ENCODE data around the gene GAST. TPM values are rescaled to one million over a fixed set of nuclear protein-coding genes. Genes with fewer than 3 reads are reported as not detected.
A peak's percentile ranks its signal among the peaks of the same experiment; 100 is the strongest.

The GAST gene
- total and polyA plus RNA-seq, 9 of the 15 experiments (the other 6 are each of a cell fraction or from before 2014, with no cell fraction given): not detected

DNA sequence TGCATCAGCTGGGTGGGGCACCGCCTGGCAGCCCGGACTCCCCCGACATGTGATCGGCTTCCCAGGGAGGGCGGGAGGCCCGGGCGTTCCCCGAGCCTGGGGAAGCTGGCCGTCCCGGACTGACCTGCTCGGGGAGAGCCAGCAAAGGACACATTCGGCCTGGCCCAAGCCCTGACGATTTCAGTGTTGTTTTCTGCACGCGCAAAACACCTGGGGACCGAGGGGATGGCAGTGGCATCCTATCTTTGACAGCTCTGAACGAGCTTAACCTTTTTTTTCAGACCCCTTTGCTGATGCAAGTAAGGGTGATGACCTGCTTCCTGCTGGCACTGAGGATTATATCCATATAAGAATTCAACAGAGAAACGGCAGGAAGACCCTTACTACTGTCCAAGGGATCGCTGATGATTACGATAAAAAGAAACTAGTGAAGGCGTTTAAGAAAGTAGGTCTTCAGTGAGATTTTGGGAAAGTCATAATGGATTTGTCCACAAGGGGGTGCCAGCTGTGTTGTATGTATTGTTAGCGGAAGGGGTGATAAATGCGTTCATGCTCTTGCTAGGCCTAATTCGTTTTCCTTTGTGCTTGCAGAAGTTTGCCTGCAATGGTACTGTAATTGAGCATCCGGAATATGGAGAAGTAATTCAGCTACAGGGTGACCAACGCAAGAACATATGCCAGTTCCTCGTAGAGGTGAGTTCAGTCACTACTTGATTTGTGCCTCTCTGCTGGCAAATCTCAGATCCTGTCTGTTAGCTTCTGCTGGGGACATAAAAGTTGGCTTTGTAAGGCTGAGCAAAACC lies 22.4 kb upstream of the GAST start (continued):
- 0 out of 2 replicates have a peak, but pooled peaks have one; percentile 9 for TF ChIP-seq LEF1 (IDR thresholded peaks at IDR 0.05)

GRCh38 chr17:41690497-41690896 lies 21.6 kb upstream of the GAST start:
- no TSS peak for BruUV-seq (replicated peaks)
- peak overlapping the region in 1 of 2 experiments; percentile 91; a peak in 2 of 4 replicates for H3K9ac ChIP-seq (ENCODE audit: insufficient read depth in 1 of 2, low read depth in 2 of 2, low read length in 2 of 2)
- peak overlapping the region; percentile 92 for H3K27ac ChIP-seq (ENCODE audit: extremely low read depth, low read depth, low read length)
- TF ChIP-seq POLR2A (conservative IDR thresholded peaks at IDR 0.05) (no peak), ZNF282 (CRISPR knock-in tag; IDR thresholded peaks at IDR 0.05) (no peak), EZH2 (IDR thresholded peaks at IDR 0.05; ENCODE audit: borderline replicate concordance, low read depth, low read length) (no peak), SMC3 (conservative IDR thresholded peaks at IDR 0.05; ENCODE audit: insufficient read depth, low read depth, low read length) (no peak), RBFOX2 (IDR thresholded peaks at IDR 0.05; ENCODE audit: low read depth, low read length) (peak; percentile 56), MTA1 (IDR thresholded peaks at IDR 0.05; ENCODE audit: borderline replicate concordance) (no peak), PCBP1 (IDR thresholded peaks at IDR 0.05; ENCODE audit: low read depth, low read length, poor library complexity, severe bottlenecking) (no peak), THRB (CRISPR knock-in tag; conservative IDR thresholded peaks at IDR 0.05) (0 out of 2 replicates have a peak, but pooled peaks have one; percentile 4), MTA3 (IDR thresholded peaks at IDR 0.05; ENCODE audit: borderline replicate concordance) (no peak), PPARD (CRISPR knock-in tag; IDR thresholded peaks at IDR 0.05) (no peak), SMAD3 (CRISPR knock-in tag; conservative IDR thresholded peaks at IDR 0.05) (0 out of 2 replicates have a peak, but pooled peaks have one; percentile 52), ZNF174 (CRISPR knock-in tag; IDR thresholded peaks at IDR 0.05) (no peak), POLR2G (IDR thresholded peaks at IDR 0.05; ENCODE audit: low read depth, low read length) (0 out of 2 replicates have a peak, but pooled peaks have one; percentile 33), TAF15 (IDR thresholded peaks at IDR 0.05; ENCODE audit: low read depth, low read length) (no peak), PHB (CRISPR knock-in tag; IDR thresholded peaks at IDR 0.05) (no peak), CAMTA2 (CRISPR knock-in tag; conservative IDR thresholded peaks at IDR 0.05) (no peak)
- TF ChIP-seq, protein P1, sequence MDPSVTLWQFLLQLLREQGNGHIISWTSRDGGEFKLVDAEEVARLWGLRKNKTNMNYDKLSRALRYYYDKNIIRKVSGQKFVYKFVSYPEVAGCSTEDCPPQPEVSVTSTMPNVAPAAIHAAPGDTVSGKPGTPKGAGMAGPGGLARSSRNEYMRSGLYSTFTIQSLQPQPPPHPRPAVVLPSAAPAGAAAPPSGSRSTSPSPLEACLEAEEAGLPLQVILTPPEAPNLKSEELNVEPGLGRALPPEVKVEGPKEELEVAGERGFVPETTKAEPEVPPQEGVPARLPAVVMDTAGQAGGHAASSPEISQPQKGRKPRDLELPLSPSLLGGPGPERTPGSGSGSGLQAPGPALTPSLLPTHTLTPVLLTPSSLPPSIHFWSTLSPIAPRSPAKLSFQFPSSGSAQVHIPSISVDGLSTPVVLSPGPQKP (CRISPR knock-in tag; IDR thresholded peaks at IDR 0.05): no peak
- TF ChIP-seq, protein P2, sequence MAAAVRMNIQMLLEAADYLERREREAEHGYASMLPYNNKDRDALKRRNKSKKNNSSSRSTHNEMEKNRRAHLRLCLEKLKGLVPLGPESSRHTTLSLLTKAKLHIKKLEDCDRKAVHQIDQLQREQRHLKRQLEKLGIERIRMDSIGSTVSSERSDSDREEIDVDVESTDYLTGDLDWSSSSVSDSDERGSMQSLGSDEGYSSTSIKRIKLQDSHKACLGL (CRISPR knock-in tag; IDR thresholded peaks at IDR 0.05; ENCODE audit: borderline replicate concordance, poor library complexity, severe bottlenecking): no peak

More at GRCh38 chr17:41690497-41690896, 21.6 kb upstream of the GAST start:
- Histone ChIP-seq H3K36me3 (ENCODE audit: control insufficient read depth, insufficient read depth, low read length) (peaks cover 53% of the 10 kb centered on the region), H2AFZ (ENCODE audit: low read depth, low read length) (no peak overlapping the region), H3K9me3 (replicated peaks; ENCODE audit: control insufficient read depth, insufficient read depth, low read depth, low read length) (no peaks in the 10 kb centered on the region), H3K9me1 (ENCODE audit: control insufficient read depth, insufficient read depth, low read length) (no peaks in the 10 kb centered on the region), H4K20me1 (replicated peaks; ENCODE audit: control insufficient read depth, insufficient read depth, low read length) (peaks cover 15% of the 10 kb centered on the region), H3K79me2 (ENCODE audit: control insufficient read depth, insufficient read depth, low read length) (peaks cover 34% of the 10 kb centered on the region), H3K27me3 (ENCODE audit: control insufficient read depth in 2 of 2, insufficient read depth in 2 of 2, low read length in 2 of 2) (no peaks in the 10 kb centered on the region), H3K4me2 (ENCODE audit: insufficient read depth, low read length) (peak overlapping the region; percentile 99), H3K4me3 (peak overlapping the region; percentile 58), H3K4me1 (replicated peaks in 1 of 2; ENCODE audit: control insufficient read depth in 2 of 2, insufficient read depth in 2 of 2, low read length in 2 of 2) (peaks cover 11 to 22% of the 10 kb centered on the region in 2 experiments; a peak in 4 of 5 replicates)
- DNase-seq (ENCODE audit: extremely low read depth in 1 of 4, low spot score in 3 of 4): no peak
- no peak for ATAC-seq
- in situ Hi-C loops (cut with MboI): no loop called here
- POLR2A ChIA-PET: interaction anchor here (0.6 to 7.4 kb wide), 34 partner anchors 11 to 881 kb away, joined by 3 to 406 read pairs (median 4); partner anchors contain the start of genes JUP, KRT19 and ODAD4
- CTCF ChIA-PET (ENCODE audit: low intra/inter-chr PET ratio): interaction anchor here (1.3 kb wide), 1 partner anchor 195 kb away, joined by 4 read pairs; no protein-coding TSS in a partner anchor
- intact Hi-C loops (cut with micrococcal nuclease): no loop called here
- FAIRE-seq: no peak
- 71% methylated on average over 2 of the region's 2 CpGs for WGBS (ENCODE audit: insufficient coverage, low coverage, missing lambda C conversion rate)
